SKM-1 treated with dmso at 0.1 percent for 144 hours (cell line): ENCODE results near the gene PCGF6.

ENCODE experiments used
- DNase-seq: peaks from one replicate; lab custom pipeline; 2025; ENCODE audit not compliant: unreplicated experiment; lab: John Stamatoyannopoulos, UW

Gene PCGF6

GRCh38 chr10:103327906-103328305, 23.0 kb downstream of the PCGF6 start:
- DNase-seq = no peak

- no peak for DNase-seq
Measured at GRCh38 chr10:103316087-103316486, 34.9 kb downstream of the PCGF6 start.

GRCh38 chr10:103310197-103310596, 40.7 kb downstream of the PCGF6 start:
- no peak for DNase-seq

- no peak for DNase-seq
Measured at GRCh38 chr10:103307594-103307993, 43.3 kb downstream of the PCGF6 start.

GRCh38 chr10:103295374-103296015, 55.4 kb downstream of the PCGF6 start:
- DNase-seq = no peak

GRCh38 chr10:103291588-103291987, 59.4 kb downstream of the PCGF6 start:
- DNase-seq = no peak

GRCh38 chr10:103287992-103288391, 62.9 kb downstream of the PCGF6 start:
- no peak for DNase-seq

GRCh38 chr10:103284170-103284569, 66.8 kb downstream of the PCGF6 start:
- DNase-seq = peak; percentile 28

- no peak for DNase-seq
Measured at GRCh38 chr10:103282961-103283360, 68.0 kb downstream of the PCGF6 start.

GRCh38 chr10:103281753-103282152, 69.2 kb downstream of the PCGF6 start:
- DNase-seq = no peak

- no peak for DNase-seq
Measured at GRCh38 chr10:103280506-103280905, 70.4 kb downstream of the PCGF6 start.

GRCh38 chr10:103280031-103280430, 70.9 kb downstream of the PCGF6 start:
- no peak for DNase-seq

- DNase-seq = no peak
Measured at GRCh38 chr10:103278862-103279298, 72.1 kb downstream of the PCGF6 start.

- no peak for DNase-seq
Measured at GRCh38 chr10:103278537-103278823, 72.5 kb downstream of the PCGF6 start.

- no peak for DNase-seq
Measured at GRCh38 chr10:103277713-103278536, 73.0 kb downstream of the PCGF6 start.

- DNase-seq = no peak
Measured at GRCh38 chr10:103276896-103277712, 73.8 kb downstream of the PCGF6 start, which contains the start of gene INA. Gene INA, plus strand, starts transcription at chr10:103277138. Its CDS starts 74 bp downstream, at chr10:103277212.

GRCh38 chr10:103276251-103276895, 74.6 kb downstream of the PCGF6 start:
- no peak for DNase-seq

- no peak for DNase-seq
Measured at GRCh38 chr10:103273041-103273441, 77.9 kb downstream of the PCGF6 start.

GRCh38 chr10:103265717-103266329, 85.1 kb downstream of the PCGF6 start:
- DNase-seq = no peak

- no peak for DNase-seq
Measured at GRCh38 chr10:103262229-103262628, 88.7 kb downstream of the PCGF6 start.

GRCh38 chr10:103259989-103260388, 91.0 kb downstream of the PCGF6 start:
- DNase-seq = no peak
